Esophagus muscularis mucosa (tissue), 4 donors: ENCODE data around the gene DNAAF5. TPM values are rescaled to one million over a fixed set of nuclear protein-coding genes. Genes with fewer than 3 reads are reported as not detected.
"Not testable (repeated sequence)": the region's sequence is repeated elsewhere in the genome, so short reads cannot be mapped to it uniquely, and the experiment has no call there.

Experiments
- DNase-seq: peaks from one replicate; pipeline ENCODE4 v3.0.0-alpha.2; 2017; ENCODE audit errors: extremely low spot score
- H3K27ac ChIP-seq, 4 donors: fragments of 200-600 bp; sonication (generic); replicated peaks in 1 of 4; 1 replicate in 3 of 4; 2 replicates in 1 of 4; pipeline ENCODE4 v1.5.1; 2016 to 2019; ENCODE audit warnings: mild to moderate bottlenecking in 1 of 4
- H3K27me3 ChIP-seq, 4 donors: fragments of 200-600 bp; sonication (generic); one replicate each; pipeline versions ENCODE4 v1.5.1 to v1.6.0; 2016 to 2019
- H3K36me3 ChIP-seq, 4 donors: fragments of 200-600 bp; sonication (generic); one replicate each; pipeline ENCODE4 v1.5.1; 2016 to 2019
- H3K4me1 ChIP-seq, 4 donors: fragments of 200-600 bp; sonication (generic); one replicate each; pipeline ENCODE4 v1.5.1; 2016 to 2019
- H3K4me3 ChIP-seq, 4 donors: fragments of 200-600 bp; sonication (generic); 1 replicate in 2 of 4; 2 replicates in 2 of 4; pipeline ENCODE4 v1.5.1; 2016 to 2019; ENCODE audit warnings: mild to moderate bottlenecking in 4 of 4, moderate library complexity in 1 of 4
- H3K9me3 ChIP-seq, 4 donors: fragments of 200-600 bp; sonication (generic); 1 replicate in 3 of 4; 2 replicates in 1 of 4; pipeline ENCODE4 v1.5.1; 2016 to 2019
- EP300 ChIP-seq: sonication (generic); formaldehyde crosslinking; IDR thresholded peaks from one replicate; pipeline ENCODE4 v1.6.1; 2017; ENCODE audit warnings: antibody characterized with exemption
- POLR2A ChIP-seq: fragments of 450-650 bp; IDR thresholded peaks from one replicate; pipeline ENCODE4 v1.6.1; 2017; ENCODE audit warnings: antibody characterized with exemption, moderate library complexity, mild to moderate bottlenecking, low read depth
- POLR2AphosphoS5 ChIP-seq, 2 donors: sonication (generic); formaldehyde crosslinking; IDR thresholded peaks; one replicate each; pipeline ENCODE4 v1.6.1; 2017; ENCODE audit warnings: antibody characterized with exemption in 2 of 2
- WGBS: methylation state at CpG from one replicate; pipeline ENCODE4 v1.1.5; 2018; 5-methylcytosine and 5-hydroxymethylcytosine counted together
- intact Hi-C: fragments of 100-400 bp; cut with DNase I; formaldehyde crosslinking; loops from one replicate; pipeline ENCODE4 v1.15.1; 2023
- total RNA-seq, 4 donors: library from RNA; depleted of rRNA; stranded (reverse); fragments of >200 nt; gene quantifications; one replicate each; pipeline versions ENCODE4 v1.1.0 to v1.2.1, GENCODE V29; 2016
- TF ChIP-seq, protein P1 (sequence below), 3 experiments: fragments of 200-600 bp in 2 of 3; fragments of 450-650 bp in 1 of 3; sonication (generic) in 2 of 3; IDR thresholded peaks; one replicate each; pipeline ENCODE4 v1.5.1; 2017 to 2019; ENCODE audit warnings: antibody characterized with exemption in 3 of 3, mild to moderate bottlenecking in 2 of 3, moderate library complexity in 1 of 3

DNAAF5 gene
- total RNA-seq, 4 donors from 2014 or later, result 21.2 to 32.7 (median 29.4) TPM

DNA sequence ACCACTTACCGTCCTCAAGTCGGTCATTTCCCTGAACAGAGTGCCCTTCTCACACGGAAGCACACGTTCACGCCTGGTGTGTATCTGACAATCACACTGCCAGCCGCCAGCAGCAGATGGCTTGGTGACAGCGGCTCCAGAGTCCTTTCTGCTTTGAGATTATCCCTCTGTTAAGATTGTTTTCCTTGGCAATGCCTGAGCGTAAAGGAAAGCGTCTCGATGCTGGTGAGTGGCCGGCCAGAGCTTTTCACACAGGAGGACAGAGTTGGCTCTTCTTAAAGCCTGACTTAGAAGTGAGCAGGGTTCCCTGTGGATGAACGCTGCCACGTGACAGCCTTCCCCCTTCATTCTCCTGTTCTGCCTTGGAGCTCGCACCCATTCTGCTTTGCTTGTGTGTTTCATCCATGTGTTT, 22.6 kb downstream of the DNAAF5 start:
- peak overlapping the region; percentile 34 to 58 (median 48) for H3K27ac ChIP-seq
- H3K27me3 ChIP-seq, result no peaks in the 10 kb centered on the region
- no peak for DNase-seq
- TF ChIP-seq POLR2AphosphoS5 (IDR thresholded peaks at IDR 0.05) (peak; percentile 46 to 50), EP300 (peak; percentile 23), POLR2A (no peak)
- TF ChIP-seq, protein P1, sequence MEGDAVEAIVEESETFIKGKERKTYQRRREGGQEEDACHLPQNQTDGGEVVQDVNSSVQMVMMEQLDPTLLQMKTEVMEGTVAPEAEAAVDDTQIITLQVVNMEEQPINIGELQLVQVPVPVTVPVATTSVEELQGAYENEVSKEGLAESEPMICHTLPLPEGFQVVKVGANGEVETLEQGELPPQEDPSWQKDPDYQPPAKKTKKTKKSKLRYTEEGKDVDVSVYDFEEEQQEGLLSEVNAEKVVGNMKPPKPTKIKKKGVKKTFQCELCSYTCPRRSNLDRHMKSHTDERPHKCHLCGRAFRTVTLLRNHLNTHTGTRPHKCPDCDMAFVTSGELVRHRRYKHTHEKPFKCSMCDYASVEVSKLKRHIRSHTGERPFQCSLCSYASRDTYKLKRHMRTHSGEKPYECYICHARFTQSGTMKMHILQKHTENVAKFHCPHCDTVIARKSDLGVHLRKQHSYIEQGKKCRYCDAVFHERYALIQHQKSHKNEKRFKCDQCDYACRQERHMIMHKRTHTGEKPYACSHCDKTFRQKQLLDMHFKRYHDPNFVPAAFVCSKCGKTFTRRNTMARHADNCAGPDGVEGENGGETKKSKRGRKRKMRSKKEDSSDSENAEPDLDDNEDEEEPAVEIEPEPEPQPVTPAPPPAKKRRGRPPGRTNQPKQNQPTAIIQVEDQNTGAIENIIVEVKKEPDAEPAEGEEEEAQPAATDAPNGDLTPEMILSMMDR (IDR thresholded peaks at IDR 0.05), result no peak
- H3K4me1 ChIP-seq, result peaks cover 16 to 23% (median 19%) of the 10 kb centered on the region in 4 donors
- WGBS, result 47% methylated on average over 14 of the region's 14 CpGs
- H3K36me3 ChIP-seq, result peaks cover 16 to 51% (median 33%) of the 10 kb centered on the region in 4 donors
- intact Hi-C loops, result no loop called here
- H3K9me3 ChIP-seq, result no peaks in the 10 kb centered on the region
- peak overlapping the region in 2 of 4 donors; percentile 1 to 24 for H3K4me3 ChIP-seq

DNA sequence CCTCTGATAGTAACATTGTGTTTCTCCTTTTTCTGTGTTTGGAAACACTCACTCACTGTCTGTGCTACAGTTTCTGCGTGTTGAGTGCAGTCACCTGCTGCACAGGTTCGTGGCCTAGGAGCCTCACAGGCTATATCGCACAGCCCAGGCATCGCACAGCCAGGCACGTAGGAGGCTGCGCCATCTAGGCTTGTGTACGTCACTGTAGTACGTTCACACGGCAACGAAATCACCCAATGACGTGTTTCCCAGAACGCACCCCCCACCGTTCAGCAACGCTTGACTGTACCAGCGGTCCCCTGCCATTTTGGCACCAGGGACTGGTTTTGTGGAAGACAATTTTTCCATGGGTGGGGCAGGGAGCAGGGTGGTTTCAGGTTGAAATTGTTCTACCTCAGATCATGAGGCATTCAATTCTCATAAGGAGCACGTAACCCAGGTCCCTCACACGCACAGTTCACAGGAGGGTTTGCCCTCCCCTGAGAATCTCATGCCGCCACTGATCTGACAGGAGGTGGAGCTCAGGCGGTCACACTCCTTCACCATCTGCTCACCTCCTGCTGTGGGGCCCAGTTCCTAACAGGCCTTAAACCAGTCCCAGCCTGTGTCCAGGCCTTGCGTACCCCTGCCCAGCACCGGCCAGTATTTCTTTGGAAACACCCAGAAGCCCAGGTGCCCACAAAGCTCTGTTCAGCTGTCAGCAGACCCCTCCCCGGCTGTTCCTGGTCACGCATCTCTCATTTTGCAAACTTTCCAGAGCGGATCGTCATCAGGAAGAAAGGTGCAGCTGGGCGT, 23.8 kb downstream of the DNAAF5 start:
- H3K27me3 ChIP-seq, result no peaks in the 10 kb centered on the region
- DNase-seq, result no peak
- intact Hi-C loops, result no loop called here
- 95% methylated on average over 20 of the region's 26 CpGs for WGBS
- no peak for TF ChIP-seq EP300
- TF ChIP-seq, protein P1 (IDR thresholded peaks at IDR 0.05), result no peak
- TF ChIP-seq POLR2A, result no peak
- no peak for TF ChIP-seq POLR2AphosphoS5 (IDR thresholded peaks at IDR 0.05)
- H3K4me3 ChIP-seq, result no peak overlapping the region
- peaks cover 16 to 23% (median 19%) of the 10 kb centered on the region in 4 donors for H3K4me1 ChIP-seq
- no peaks in the 10 kb centered on the region for H3K9me3 ChIP-seq
- H3K27ac ChIP-seq, result peak overlapping the region in 2 of 4 donors; percentile 45 to 52
- H3K36me3 ChIP-seq, result peaks cover 27 to 51% (median 38%) of the 10 kb centered on the region in 4 donors

DNA sequence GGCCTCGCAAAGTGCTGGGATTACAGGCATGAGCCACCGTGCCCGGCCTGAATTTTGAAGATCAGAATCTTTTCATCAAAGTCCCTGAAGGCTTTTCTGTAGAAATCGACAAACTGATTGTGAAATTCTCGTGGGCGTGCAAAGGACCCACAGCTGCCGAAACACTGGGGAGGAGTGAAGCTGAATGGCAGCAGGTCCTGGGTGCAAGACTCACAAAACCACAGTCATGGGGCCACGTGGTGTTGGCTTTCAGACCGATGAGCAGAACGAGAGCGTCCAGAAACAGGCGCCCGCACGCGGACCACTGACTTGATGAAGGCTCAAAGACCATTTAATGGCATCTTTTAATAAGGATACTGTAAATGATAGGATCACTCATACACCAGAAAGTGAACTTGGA, 25.3 kb downstream of the DNAAF5 start:
- Histone ChIP-seq H3K27me3 (no peaks in the 10 kb centered on the region), H3K36me3 (peaks cover 29 to 59% (median 50%) of the 10 kb centered on the region in 4 donors), H3K27ac (no peak overlapping the region), H3K4me3 (no peak overlapping the region), H3K9me3 (no peaks in the 10 kb centered on the region), H3K4me1 (peaks cover 16 to 23% (median 19%) of the 10 kb centered on the region in 4 donors)
- DNase-seq, result no peak
- intact Hi-C loops, result no loop called here
- 91% methylated on average over 15 of the region's 15 CpGs for WGBS
- TF ChIP-seq POLR2A (no peak), POLR2AphosphoS5 (IDR thresholded peaks at IDR 0.05) (no peak), EP300 (no peak)
- TF ChIP-seq, protein P1 (IDR thresholded peaks at IDR 0.05), result no peak

DNA sequence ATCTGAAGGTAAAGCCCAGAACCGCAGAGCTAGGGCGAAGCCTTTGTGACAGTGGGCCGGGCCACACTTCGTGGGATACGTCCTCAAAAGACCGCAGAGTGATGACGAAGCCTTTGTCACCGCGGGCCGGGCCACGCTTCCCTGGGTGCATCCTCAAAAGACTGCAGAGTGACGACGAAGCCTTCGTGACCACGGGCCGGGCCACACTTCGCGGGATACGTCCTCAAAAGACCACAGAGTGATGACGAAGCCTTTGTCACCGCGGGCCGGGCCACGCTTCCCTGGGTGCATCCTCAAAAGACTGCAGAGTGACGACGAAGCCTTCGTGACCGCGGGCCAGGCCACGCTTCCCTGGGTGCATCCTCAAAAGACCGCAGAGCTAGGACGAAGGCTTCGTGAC, 25.8 kb downstream of the DNAAF5 start:
- H3K27me3 ChIP-seq, intact Hi-C loops, H3K27ac ChIP-seq, H3K9me3 ChIP-seq, DNase-seq, H3K4me3 ChIP-seq: not testable (repeated sequence)
- Histone ChIP-seq H3K4me1 (peaks cover 16 to 27% (median 21%) of the 10 kb centered on the region in 4 donors), H3K36me3 (peaks cover 33 to 63% (median 54%) of the 10 kb centered on the region in 4 donors)
- WGBS, result 89% methylated on average over 33 of the region's 33 CpGs

DNA sequence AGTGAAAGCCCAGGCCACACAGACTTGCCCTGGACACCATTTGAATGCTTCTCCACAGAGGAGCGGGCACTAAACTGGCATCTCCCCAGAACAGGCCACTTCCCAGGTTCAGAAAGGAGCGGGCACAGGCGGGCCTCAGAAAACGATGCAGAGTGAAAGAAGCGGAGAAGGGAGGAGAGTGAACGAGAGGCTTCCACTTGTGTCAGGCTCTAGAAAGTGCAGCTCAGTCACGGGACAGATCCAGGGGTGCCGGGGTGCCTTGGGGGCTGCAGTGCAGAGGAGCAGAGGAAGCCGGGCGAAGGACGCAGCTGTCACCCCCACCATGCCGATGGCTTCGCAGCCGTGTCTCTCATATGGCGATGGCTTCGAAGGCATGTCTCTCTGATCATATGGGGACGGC, 26.7 kb downstream of the DNAAF5 start:
- H3K27ac ChIP-seq, result no peak overlapping the region
- TF ChIP-seq POLR2A, result no peak
- no peak for TF ChIP-seq EP300
- no peak for TF ChIP-seq POLR2AphosphoS5 (IDR thresholded peaks at IDR 0.05)
- TF ChIP-seq, protein P1 (IDR thresholded peaks at IDR 0.05), result no peak
- no peaks in the 10 kb centered on the region for H3K9me3 ChIP-seq
- no peaks in the 10 kb centered on the region for H3K27me3 ChIP-seq
- no peak overlapping the region for H3K4me3 ChIP-seq
- H3K36me3 ChIP-seq, result peaks cover 42 to 73% (median 63%) of the 10 kb centered on the region in 4 donors
- DNase-seq, result no peak
- H3K4me1 ChIP-seq, result peaks cover 16 to 36% (median 21%) of the 10 kb centered on the region in 4 donors
- WGBS, result 96% methylated on average over 17 of the region's 17 CpGs
- intact Hi-C loops, result no loop called here
